ENCODE results near the gene SLF2.
"Not testable (repeated sequence)": the region's sequence is repeated elsewhere in the genome, so short reads cannot be mapped to it uniquely, and the experiment has no call there.

Gene SLF2

DNA sequence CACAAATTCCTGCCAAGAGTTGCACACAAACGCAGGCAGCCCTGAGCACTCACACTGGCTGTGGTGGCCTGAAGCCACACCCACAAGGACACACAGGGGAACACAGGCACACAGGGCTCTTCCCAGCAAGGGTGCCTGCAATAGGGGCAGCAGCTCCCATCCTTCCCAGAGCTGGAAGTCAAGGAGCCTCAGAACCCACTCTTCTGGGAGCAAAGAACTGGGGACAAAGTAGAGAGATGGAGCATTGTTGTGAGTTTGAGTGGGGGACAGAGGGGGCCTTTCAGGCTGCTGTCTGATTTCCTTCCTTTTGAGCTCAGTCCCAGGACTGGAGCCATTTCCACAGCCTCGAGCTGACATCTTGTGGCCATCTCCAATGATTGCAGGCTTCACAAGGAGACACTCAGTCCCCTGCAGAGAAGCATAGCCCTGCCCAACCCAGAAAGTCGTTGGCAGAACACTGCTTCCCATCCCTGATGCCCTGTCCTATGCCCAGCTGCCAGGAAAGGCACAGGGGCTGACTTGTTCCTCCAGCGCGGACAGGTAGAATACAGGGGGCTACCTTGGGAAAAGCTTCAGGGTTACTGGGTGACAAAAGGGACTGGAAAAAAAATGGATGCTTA is 34.4 kb upstream of the SLF2 start:
- peak; percentile 73 for DNase-seq (ENCODE audit: low spot score)

DNA sequence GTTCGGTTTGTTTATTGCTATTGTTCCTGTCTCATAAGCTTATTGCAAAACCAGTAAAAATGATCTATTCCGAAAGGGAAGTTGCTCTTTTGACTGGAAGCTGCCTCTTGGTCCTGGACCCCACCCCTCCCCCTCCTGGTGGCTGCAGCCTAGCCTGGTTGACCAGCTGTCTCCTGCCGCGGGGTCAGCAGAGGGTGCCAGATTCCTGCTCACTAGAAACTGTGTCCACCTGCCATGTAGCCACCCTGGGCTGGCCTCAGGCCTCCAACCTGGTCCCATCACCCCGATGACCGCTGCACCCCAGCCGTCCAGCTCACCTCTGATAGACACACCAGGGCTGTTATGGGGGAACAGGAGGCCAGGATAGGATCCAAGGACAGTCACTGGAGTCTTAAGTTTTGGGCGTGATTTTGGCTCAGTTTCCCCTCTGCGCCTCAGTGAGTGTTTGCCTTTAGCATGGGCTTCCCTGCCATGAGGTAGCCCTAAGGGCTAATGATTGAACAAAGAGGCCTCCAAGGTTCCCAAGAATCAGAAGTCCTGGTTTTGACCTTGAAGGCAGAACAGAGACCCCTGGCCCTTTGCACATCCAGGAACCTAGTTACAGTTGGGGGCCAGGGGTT is 32.9 kb upstream of the SLF2 start:
- no peak for DNase-seq (ENCODE audit: low spot score)

DNA sequence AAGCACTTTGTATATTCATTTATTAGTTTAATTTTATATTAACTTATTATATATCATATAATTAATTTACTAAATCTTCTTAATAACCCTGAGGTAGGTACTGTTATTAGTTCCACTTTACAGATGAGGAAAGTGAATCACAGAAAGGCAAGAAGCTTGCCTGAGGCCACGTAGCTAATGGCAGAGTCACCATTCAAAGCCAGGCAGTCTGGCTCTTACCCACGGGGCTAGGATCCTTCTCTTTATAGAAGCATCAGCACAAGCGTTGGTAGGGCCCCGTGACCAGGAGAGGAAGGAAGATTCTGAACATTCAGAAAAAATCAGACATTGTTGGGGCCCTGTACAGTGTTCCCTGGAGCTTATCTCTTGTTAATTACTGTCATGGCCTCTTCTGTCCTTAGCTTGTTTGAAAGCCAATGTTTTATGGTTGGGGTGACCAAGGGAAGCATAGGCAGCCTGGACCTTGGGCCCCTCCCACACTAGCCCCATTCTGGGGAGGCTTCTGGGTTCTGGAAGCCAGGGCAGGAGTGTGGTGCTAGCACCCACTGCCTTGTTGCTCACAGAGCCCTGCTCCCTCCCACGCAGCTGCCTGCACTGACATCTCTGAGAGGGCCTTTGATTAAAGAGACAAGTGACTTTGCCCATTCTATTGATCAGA is 31.1 kb upstream of the SLF2 start:
- no peak for DNase-seq (ENCODE audit: low spot score)

DNA sequence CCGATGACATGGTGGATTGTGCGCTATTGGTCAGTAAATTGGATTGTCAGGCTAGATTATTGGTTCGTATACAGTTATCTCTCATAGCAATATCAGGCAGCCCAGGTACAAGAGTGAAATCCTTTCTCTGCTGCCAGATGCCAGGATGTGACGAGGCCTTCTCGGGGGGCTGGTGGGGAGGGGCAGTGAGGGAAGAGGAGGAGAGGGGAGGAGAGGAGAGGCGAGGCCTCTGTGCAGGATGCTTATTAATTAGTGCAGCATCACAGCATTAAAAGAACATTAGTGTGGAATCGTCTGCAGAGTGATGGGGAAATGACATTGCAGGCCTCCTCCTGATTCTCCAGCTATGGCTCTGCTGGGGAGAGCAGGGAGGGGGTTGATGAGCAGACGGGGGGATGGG is 30.5 kb upstream of the SLF2 start:
- DNase-seq (ENCODE audit: low spot score) = no peak

DNA sequence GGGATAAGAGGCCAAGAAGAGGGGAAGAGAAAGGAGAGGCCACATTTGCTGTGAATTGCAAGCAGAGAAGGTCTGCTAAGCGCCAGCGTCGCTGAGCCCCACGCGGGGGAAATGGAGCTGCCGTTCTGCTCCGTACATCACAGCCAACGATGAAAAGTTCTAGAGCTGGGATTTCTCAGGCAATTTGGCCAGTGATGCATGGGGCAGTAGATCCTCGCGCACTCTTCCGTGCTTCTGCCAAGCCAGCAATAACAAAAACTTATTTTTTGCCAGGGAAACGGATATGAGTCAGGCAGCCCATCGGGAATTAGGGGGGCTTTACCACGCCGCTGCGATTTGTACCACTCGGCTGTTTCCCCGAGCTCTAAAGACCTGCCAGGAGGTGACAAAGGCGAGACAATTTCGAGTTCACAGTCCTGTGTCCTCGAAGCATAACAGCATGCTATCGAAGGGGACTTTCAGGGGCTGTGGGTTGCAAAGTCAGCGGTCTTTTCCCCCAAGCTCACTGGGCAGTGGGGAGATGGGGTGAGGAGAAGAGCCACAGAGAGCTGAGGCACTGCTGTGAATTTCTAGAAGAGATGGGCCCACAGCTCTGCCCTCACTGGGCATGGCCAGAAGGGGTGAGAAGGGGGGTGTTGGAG is 30.0 kb upstream of the SLF2 start:
- no peak for DNase-seq (ENCODE audit: low spot score)

DNA sequence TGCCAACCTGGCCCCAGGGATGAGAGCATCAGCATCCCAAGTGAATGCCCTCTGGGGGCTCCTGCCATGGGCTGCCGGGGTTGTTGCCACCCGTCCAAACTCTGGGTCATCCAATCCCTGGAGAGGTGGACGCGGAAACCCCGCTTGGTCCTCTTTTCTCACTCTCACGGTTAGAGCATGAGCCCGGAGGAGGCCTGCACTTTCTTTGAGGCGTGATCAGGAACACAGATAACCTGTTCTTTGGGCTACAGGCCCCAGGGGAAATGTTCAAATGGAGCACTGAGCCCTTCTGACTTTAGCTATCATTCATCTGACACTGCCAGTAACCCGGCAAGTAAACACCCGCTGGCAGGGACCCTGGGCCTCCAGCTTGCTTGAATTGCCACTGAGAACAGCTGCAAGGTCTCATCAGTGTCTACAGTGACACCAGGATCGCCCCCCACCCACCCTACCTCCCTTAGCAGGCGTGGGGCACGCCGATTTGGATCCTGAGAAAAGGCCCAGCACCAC is 29.4 kb upstream of the SLF2 start:
- no peak for DNase-seq (ENCODE audit: low spot score)

DNA sequence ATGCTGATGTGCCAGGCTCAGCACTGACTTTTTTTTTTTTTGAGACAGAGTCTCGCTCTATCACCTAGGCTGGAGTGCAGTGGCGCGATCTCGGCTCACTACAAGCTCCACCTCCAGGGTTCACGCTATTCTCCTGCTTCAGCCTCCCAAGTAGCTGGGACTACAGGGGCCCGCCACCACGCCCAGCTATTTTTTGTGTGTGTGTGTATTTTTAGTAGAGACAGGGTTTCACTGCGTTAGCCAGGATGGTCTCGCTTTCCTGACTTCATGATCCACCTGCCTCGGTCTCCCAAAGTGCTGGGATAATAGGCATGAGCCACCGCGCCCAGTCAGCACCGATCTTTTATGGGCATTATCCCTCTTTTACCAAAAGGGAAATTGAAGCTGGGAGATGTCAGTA is 27.2 kb upstream of the SLF2 start:
- DNase-seq (ENCODE audit: low spot score) = not testable (repeated sequence)

DNA sequence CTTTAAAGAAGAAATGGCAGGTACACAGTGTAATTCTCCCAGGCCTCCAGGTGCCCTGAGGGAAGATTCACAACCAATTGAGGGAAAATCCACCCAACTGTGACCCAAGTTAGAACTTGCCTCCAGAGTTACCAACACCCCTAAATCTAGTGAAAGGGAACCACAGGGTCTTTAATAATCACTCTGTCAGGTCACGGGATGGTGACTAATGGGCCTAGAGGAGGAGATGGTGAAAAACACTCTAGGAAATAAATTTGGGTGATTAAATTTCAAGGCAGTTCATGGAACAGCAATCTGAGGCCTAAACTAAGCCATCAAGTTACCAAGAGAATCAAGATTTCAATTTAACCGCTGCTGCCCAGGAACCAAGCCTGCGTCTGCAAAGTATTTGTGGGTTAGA is 26.7 kb upstream of the SLF2 start:
- DNase-seq (ENCODE audit: low spot score) = no peak

DNA sequence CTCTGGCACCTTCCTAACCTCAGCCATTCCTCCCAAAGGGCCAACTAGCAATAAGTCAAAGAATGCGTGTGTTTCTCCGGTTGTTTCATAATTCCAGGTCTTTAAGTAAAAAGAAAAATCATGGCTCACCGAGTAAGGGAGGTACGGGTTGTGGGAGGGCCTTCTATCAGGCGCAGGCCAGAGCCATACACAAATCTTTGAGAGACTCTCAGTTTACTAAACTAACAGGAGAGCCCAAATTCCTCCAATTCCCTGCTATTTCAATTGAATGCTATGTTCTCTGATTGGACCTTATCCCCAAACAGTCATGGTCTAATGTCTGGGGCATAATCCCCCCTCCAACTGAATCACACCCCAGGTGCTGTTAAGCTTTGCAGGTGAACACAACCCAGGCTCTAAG is 26.2 kb upstream of the SLF2 start:
- no peak for DNase-seq (ENCODE audit: low spot score)

DNA sequence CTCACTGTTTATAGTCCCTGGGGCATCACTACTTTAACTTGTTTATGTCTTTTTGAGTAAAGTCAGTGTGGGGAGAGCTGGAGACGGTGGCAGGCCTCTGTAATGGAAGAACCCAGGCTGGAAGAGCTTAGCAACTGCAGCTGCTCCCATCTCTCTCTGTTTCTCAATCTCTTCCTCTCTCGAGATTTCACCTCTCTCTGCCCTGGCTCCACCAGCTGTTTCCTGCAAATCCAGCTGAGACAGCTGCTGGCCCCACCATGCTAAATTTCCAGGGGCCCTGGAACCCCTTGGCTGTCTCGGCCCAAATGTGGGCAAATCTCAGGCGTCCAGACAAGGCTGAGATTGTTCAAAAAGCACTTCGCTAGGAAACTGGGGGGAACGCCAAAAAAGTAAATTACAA is 25.8 kb upstream of the SLF2 start:
- DNase-seq (ENCODE audit: low spot score) = no peak

DNA sequence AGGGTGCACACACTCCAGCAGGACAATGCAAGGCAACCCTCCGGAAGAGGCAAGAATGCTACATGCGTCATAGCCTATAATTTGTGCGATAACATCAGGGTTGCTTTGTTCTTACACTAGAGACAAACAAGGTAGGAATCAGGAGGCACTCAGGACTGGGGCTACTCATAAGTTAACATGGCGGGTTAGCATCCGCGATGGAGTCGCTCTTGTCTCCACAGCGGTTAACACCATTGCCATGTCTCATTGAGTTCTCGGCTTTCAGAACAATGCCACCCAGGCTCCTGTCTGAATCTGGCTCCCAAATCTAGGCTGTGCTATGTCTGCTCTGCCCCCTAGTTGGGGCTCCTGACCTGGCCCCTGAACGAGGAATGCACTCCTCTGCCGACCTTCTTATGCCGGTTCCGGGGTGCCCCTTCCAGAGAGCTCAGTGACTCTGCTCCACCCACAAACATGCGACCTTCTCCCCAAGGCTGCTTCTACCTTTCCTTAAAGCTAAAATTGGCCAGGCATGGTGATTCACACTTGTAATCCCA is 24.9 kb upstream of the SLF2 start:
- no peak for DNase-seq (ENCODE audit: low spot score)

DNA sequence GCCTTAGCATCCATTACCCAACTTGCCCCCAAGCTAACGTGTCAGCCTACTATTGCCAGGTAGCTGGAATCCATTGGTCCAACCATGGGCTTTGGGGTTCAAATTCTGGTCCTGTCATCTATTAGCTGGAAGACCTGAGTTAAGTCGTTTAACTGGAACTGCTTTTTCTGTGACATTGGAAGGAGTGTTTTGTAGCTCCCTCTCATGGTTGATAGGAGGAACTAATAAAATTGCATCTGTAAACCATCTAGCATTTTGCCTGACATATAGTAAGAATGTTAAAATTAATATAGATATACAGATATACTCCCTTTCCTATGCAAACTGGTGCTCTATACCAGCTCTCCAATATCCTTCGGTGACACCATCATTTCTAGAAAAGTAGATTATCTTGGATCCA is 23.8 kb upstream of the SLF2 start:
- DNase-seq (ENCODE audit: low spot score) = no peak

DNA sequence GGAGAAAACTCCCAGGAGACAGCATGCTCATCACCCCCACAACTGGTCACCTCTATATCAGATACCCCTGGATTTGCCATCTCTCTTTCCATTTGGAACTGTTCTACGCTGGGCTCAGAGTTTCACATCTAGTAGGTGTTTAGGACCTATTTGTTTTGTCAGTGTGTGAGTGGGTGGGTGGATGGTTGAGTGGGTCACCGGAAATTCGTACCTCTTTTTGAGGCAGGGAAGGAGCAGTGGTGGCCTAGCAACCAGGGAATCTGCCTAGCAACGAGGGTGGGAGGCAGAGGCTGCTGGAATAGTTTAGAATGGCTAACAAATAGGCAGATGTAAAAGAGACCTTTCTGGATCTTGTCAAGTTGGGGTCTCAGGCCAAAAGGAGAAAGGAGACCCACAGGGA is 23.2 kb upstream of the SLF2 start:
- no peak for DNase-seq (ENCODE audit: low spot score)

DNA sequence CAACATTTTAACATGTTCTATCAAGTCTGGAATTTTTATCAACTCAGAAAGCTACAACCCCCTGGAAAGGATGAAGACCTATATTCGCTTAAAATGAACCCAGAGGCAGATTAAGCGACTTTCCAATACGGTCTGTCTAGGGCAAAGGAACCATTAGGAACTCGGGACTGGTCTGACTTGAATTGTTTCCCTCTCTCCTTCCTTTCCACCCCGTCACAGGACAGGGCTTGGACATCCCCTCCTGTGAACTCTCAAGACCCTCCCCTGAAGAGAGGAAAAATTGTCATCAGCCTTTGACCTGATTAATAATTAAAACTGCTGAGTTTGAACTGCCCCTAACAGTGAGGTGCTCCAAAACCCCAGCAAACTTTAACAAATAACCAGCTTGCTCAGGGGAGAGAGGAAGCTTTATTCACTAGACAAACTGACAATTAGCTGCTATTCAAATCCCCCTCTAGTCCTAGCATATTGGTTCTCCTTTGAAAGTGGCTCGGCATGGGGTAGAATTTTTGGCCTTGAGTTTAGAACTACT is 22.6 kb upstream of the SLF2 start:
- DNase-seq (ENCODE audit: low spot score) = no peak

DNA sequence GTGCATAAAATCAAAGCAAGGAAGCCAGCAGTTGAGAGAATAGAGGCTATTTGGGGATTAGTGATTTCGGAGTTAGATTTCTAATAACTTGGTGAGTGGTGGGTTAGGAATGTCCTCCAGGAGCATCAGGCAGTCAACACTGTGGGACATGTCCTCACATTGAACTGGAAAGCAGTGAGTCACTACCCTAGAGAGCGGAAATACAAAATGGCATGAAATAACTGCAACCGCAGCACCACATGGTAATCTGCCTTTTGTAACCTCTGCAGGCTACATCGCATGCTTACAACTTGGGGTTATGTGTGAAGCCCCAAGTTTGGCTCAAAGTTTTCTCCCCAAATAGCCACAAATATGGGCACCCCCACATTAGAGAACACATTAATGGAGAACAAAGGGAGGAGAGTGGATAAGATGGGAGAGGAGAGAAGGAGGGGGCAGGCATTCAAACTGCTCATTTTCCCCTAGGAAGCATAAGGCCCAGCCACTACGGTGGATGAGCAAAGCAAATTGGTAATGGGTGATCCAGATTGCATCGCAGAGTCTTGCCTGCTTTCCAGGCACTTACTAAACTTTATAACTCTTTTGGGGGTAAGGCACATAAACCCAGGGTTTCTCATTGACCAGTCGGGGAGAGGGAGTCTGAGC is 22.0 kb upstream of the SLF2 start:
- DNase-seq (ENCODE audit: low spot score) = no peak

DNA sequence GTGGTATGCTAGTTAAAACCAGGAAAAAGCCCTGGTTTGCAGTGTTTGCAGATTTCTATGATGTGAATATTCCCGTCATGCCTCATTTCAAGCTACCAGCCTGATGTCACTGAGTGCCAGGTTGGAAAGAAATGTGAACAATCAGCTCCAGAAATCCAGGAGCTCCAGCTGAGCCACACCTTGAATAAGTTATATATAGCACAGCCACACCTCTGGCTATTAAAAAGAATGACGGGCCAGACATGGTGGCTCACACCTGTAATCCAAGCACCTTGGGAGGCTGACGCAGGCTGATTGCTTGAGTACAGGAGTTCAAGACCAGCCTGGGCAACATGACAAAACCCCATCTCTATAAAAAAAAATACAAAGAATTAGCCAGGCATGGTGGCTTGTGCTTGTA is 18.7 kb upstream of the SLF2 start:
- no peak for DNase-seq (ENCODE audit: low spot score)

DNA sequence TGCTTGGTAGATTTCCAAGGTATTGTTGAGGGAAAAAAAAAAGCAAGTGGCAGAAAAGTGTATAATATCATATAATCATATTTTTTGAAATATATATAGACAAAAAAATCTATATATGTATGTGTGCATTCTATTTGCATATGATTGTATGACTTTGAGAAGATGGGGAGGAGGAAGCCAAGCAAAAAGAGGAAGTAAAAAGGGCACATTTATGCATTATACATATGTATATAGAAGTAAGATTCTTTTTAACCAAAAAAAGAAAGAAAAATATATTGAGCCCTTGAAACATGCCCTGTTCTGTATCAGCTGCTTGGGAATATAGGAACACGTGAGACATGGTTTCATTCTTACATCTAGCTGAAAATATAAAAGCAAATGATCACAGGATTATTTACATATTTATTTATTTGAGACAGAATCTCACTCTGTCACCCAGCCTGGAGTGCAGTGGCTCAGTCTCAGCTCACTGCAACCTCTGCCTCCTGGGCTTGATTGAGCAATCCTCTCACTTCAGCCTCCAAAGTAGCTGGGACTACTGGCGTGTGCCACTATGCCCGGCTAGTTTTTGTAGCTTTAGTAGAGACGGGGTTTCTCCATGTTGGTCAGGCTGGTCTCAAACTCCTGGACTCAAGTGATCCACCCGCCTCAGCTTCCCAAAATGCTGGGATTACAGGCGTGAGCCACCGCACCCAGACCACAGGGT is 18.0 kb upstream of the SLF2 start:
- DNase-seq (ENCODE audit: low spot score) = no peak

DNA sequence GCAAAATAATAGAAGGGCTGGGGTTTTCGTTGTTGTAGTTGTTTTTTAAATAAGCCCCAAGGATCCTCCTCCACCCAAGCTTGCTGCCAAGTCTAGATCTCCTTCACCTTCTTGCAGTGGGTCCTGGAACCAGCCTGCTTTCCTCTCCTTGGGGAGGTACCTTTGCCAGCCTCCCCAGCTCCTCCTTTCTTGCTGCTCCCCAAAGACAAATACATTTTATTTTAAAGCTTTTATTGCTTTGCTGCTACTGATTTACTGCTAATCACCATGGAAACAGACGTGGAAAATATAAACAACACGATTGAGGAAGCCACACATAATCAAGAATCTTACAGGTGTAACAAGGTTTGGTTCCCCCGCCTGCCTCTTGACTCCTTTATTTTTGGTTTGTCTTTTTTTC is 17.4 kb upstream of the SLF2 start:
- DNase-seq (ENCODE audit: low spot score) = no peak

DNA sequence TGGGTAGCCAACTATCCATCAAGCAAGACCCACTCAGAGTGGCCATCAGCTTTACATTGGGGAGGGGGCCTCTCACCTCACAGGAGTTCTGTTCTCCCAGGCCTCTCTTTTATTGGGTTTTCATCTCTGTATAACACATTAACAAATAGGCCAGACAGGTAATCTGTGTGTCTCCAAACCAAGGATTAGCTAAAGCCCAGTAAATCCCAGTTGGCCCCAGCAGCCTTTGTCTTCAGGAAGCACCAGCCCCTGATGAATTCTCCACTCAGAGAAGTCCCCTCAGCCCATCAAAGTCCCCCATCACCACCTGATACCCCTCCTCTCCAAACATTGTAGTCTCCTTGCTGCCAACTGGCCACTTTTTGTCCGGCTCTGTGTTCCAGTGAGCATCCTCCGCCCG is 16.9 kb upstream of the SLF2 start:
- no peak for DNase-seq (ENCODE audit: low spot score)

DNA sequence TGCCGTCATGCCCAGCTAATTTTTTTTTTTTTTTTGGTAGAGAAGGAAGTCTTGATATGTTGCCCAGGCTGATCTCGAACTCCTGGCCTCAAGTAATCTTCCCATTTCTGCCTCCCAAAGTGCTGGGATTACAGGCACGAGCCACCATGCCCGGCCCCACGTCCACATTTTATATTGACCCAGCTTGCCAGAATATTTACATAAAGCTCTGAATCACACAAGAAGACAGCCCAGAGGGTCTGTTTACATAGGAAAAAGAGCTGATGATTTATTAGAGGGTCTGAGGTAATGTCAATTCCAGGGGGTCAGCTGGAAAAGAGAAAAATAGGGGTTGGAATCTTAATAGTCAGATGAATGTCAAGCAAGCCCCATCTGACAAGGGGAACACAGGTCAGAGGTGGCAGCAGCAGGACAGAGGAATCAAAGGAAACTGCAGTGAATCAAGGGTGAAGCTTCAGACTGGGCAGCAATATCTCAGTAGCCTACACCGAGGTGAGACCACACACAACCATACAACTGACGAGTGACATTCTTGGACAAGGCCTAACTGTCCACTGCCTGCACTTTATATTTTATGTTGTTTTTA is 15.8 kb upstream of the SLF2 start:
- no peak for DNase-seq (ENCODE audit: low spot score)

DNA sequence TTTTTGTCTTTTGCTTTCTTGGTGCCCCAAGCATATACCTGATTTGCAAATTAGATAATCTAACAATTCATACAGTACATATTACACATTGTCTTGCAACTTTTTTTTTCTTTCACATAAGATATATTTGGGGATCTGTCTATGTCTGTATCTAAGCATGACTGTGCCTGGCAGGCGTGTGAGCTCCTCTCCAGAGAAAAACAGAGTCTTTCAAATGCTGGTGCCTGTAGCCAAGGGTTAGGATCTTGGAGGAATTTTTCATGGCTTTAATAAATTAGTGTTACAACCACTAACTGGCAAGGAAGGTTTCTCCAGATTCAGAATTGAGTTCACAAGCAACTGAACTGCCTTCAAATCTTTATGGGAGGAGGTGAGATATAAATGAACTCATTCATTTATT is 14.8 kb upstream of the SLF2 start:
- no peak for DNase-seq (ENCODE audit: low spot score)

Data from putamen (tissue), 1 donor.